WI38 (cell line): ENCODE data around the gene CDKL4.
"Not testable (repeated sequence)": the region's sequence is repeated elsewhere in the genome, so short reads cannot be mapped to it uniquely, and the experiment has no call there.

ENCODE experiments used
- H3K4me3 ChIP-seq: 2 replicates; pipeline ENCODE4 v1.5.1; 2011; ENCODE audit warnings: low read depth, mild to moderate bottlenecking, control low read depth, low read length
- CTCF ChIP-seq: IDR thresholded peaks from 2 replicates; pipeline ENCODE4 v1.5.1; 2012; ENCODE audit warnings: low read depth, mild to moderate bottlenecking, control low read depth, low read length

The CDKL4 gene

GRCh38 chr2:39158351-39158750 lies 85.4 kb downstream of the CDKL4 start:
- no peak for TF ChIP-seq CTCF
- H3K4me3 ChIP-seq, result no peak overlapping the region

- no peak for TF ChIP-seq CTCF
- H3K4me3 ChIP-seq, result no peak overlapping the region
Measured at GRCh38 chr2:39156846-39157245, 86.9 kb downstream of the CDKL4 start.

- no peak for TF ChIP-seq CTCF
Measured at GRCh38 chr2:39156107-39156506, 87.7 kb downstream of the CDKL4 start.

GRCh38 chr2:39155573-39155972 lies 88.2 kb downstream of the CDKL4 start:
- H3K4me3 ChIP-seq, result not testable (repeated sequence)

More at GRCh38 chr2:39156107-39156506, 87.7 kb downstream of the CDKL4 start:
- H3K4me3 ChIP-seq, result no peak overlapping the region

- no peak for TF ChIP-seq CTCF
- no peak overlapping the region for H3K4me3 ChIP-seq
Measured at GRCh38 chr2:39154944-39155343, 88.8 kb downstream of the CDKL4 start.

- no peak for TF ChIP-seq CTCF
- H3K4me3 ChIP-seq, result no peak overlapping the region
Measured at GRCh38 chr2:39153312-39153711, 90.5 kb downstream of the CDKL4 start.

GRCh38 chr2:39152504-39152903 lies 91.3 kb downstream of the CDKL4 start:
- H3K4me3 ChIP-seq, result no peak overlapping the region
- no peak for TF ChIP-seq CTCF

- TF ChIP-seq CTCF, result no peak
- H3K4me3 ChIP-seq, result no peak overlapping the region
Measured at GRCh38 chr2:39150890-39151497, 92.8 kb downstream of the CDKL4 start.
